GM23248 (cell line): ENCODE results near the gene DLAT.

Experiments used
- EZH2 ChIP-seq: fragments of 200-600 bp; sonication (generic); IDR thresholded peaks from 2 replicates; pipeline ENCODE4 v1.6.1; 2018; ENCODE audit warnings: antibody characterized with exemption, mild to moderate bottlenecking; ENCODE audit not compliant: insufficient read depth, poor library complexity, severe bottlenecking
- EZH2phosphoT487 ChIP-seq: fragments of 200-600 bp; sonication (generic); IDR thresholded peaks from 2 replicates; pipeline ENCODE4 v1.6.1; 2018; ENCODE audit warnings: antibody characterized with exemption, moderate library complexity, mild to moderate bottlenecking, low read depth; ENCODE audit not compliant: insufficient read depth

GRCh38 chr11:112042961-112043304, 17.7 kb downstream of the DLAT start:
- no peak for TF ChIP-seq EZH2
- TF ChIP-seq EZH2phosphoT487 = no peak
